ENCODE data around the gene TXNRD3. TPM values are rescaled to one million over a fixed set of nuclear protein-coding genes. Genes with fewer than 3 reads are reported as not detected.

Gene TXNRD3
- total RNA-seq, 2 donors from 2014 or later, result 7.4 to 8.3 TPM

GRCh38 chr3:126666658-126667528, 12.0 kb upstream of the TXNRD3 start:
- no peaks in the 10 kb centered on the region for H3K27me3 ChIP-seq (replicated peaks; ENCODE audit: insufficient read depth)
- DNase-seq (ENCODE audit: low spot score) (no peak), ATAC-seq (ENCODE audit: insufficient number of reproducible peaks, low FRiP score, low read depth) (no peak)
- no peak overlapping the region for H3K4me3 ChIP-seq
- no peaks in the 10 kb centered on the region for H3K9me3 ChIP-seq
- no peak for TF ChIP-seq CTCF (IDR thresholded peaks at IDR 0.05)
- H3K4me1 ChIP-seq (ENCODE audit: control insufficient read depth in 1 of 2, low read depth in 2 of 2), result no peaks in the 10 kb centered on the region
- no peaks in the 10 kb centered on the region for H3K36me3 ChIP-seq
- H3K27ac ChIP-seq, result no peak overlapping the region

DNA sequence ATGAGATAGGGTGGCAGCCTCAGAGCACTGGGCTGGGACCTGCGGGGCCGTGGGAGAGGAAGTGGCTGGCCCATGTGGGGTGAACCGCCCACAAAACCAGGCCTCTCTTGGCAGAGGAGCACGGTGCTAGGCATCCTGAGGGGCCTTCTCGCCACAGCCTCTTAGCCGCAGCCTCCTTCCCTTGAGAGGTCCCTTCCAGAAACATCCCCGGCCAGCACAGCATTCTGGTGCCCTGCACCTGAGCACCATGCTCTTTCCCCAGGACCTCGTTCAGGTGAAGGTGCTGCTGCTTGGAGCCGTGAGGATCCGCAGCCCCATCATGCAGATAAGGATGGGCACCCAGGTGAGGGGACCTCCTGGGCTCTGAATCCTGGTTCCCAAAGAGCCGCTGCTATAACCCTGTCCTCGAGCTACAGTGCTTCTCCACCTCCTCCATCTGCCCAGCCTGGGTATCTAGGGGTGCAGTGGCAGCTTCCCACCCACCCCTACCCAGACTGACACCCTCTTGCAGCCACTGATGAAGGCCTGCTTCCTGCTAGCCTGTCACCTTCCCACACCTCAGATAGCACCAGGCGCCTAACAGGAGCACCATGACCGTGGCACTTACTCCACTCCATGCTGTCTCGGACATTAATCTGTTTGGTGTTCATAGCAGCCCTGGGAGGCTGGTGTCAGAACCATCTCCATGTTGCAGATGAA, 11.2 kb upstream of the TXNRD3 start:
- DNase-seq (ENCODE audit: low spot score) (no peak), ATAC-seq (ENCODE audit: insufficient number of reproducible peaks, low FRiP score, low read depth) (no peak)
- no peak overlapping the region for H3K4me3 ChIP-seq
- no peaks in the 10 kb centered on the region for H3K4me1 ChIP-seq (ENCODE audit: control insufficient read depth in 1 of 2, low read depth in 2 of 2)
- TF ChIP-seq CTCF (IDR thresholded peaks at IDR 0.05), result no peak
- no peaks in the 10 kb centered on the region for H3K9me3 ChIP-seq
- no peak overlapping the region for H3K27ac ChIP-seq
- H3K27me3 ChIP-seq (replicated peaks; ENCODE audit: insufficient read depth), result no peaks in the 10 kb centered on the region
- no peaks in the 10 kb centered on the region for H3K36me3 ChIP-seq

GRCh38 chr3:126665221-126665936, 10.5 kb upstream of the TXNRD3 start:
- no peaks in the 10 kb centered on the region for H3K27me3 ChIP-seq (replicated peaks; ENCODE audit: insufficient read depth)
- no peak for TF ChIP-seq CTCF (IDR thresholded peaks at IDR 0.05)
- H3K27ac ChIP-seq, result no peak overlapping the region
- no peak overlapping the region for H3K4me3 ChIP-seq
- ATAC-seq (ENCODE audit: insufficient number of reproducible peaks, low FRiP score, low read depth), result no peak
- no peak for DNase-seq (ENCODE audit: low spot score)
- no peaks in the 10 kb centered on the region for H3K36me3 ChIP-seq
- no peaks in the 10 kb centered on the region for H3K9me3 ChIP-seq
- H3K4me1 ChIP-seq (ENCODE audit: control insufficient read depth in 1 of 2, low read depth in 2 of 2), result no peaks in the 10 kb centered on the region

GRCh38 chr3:126664591-126665214, 9.8 kb upstream of the TXNRD3 start:
- Histone ChIP-seq H3K9me3 (no peaks in the 10 kb centered on the region), H3K4me1 (ENCODE audit: control insufficient read depth in 1 of 2, low read depth in 2 of 2) (no peaks in the 10 kb centered on the region), H3K27me3 (replicated peaks; ENCODE audit: insufficient read depth) (no peaks in the 10 kb centered on the region), H3K4me3 (no peak overlapping the region), H3K27ac (no peak overlapping the region), H3K36me3 (no peaks in the 10 kb centered on the region)
- no peak for TF ChIP-seq CTCF (IDR thresholded peaks at IDR 0.05)
- DNase-seq (ENCODE audit: low spot score), result no peak
- ATAC-seq (ENCODE audit: insufficient number of reproducible peaks, low FRiP score, low read depth), result no peak
